ENCODE results near the gene TMEM184A. TPM values are rescaled to one million over a fixed set of nuclear protein-coding genes. Genes with fewer than 3 reads are reported as not detected.
"Not testable (repeated sequence)": the region's sequence is repeated elsewhere in the genome, so short reads cannot be mapped to it uniquely, and the experiment has no call there.

TMEM184A gene
- total and polyA plus RNA-seq, 4 donors, result 0.06 to 6.1 (median 0.84) TPM; not detected in 1

GRCh38 chr7:1585142-1585981 lies 29.4 kb upstream of the TMEM184A start:
- ATAC-seq (ENCODE audit: low FRiP score) (no peak), DNase-seq (no peak)
- Histone ChIP-seq H3K36me3 (ENCODE audit: control insufficient read depth in 1 of 2, insufficient read depth in 2 of 2, low read length in 1 of 2) (no peaks in the 10 kb centered on the region), H3K9me3 (ENCODE audit: control insufficient read depth, low read length) (peaks cover 9% of the 10 kb centered on the region), H3K4me3 (ENCODE audit: low read length in 2 of 2) (no peak overlapping the region), H3K4me1 (ENCODE audit: control insufficient read depth in 1 of 2, insufficient read depth in 2 of 2, low read length in 2 of 2) (no peaks in the 10 kb centered on the region), H3K27me3 (ENCODE audit: control insufficient read depth in 1 of 2, insufficient read depth in 2 of 2, low read length in 1 of 2) (no peaks in the 10 kb centered on the region), H3K27ac (ENCODE audit: low read depth in 1 of 2, low read length in 2 of 2) (no peak overlapping the region)
- 87% methylated on average over 37 of the region's 37 CpGs for whole genome bisulfite sequencing, 2 donors
- intact Hi-C loops (cut with DNase I), result no loop called here

GRCh38 chr7:1584700-1585099 lies 28.7 kb upstream of the TMEM184A start:
- no peak overlapping the region for H3K4me3 ChIP-seq (ENCODE audit: low read length in 2 of 2)
- H3K4me1 ChIP-seq (ENCODE audit: control insufficient read depth in 1 of 2, insufficient read depth in 2 of 2, low read length in 2 of 2), result no peaks in the 10 kb centered on the region
- H3K27me3 ChIP-seq (ENCODE audit: control insufficient read depth in 1 of 2, insufficient read depth in 2 of 2, low read length in 1 of 2), result no peaks in the 10 kb centered on the region
- intact Hi-C loops (cut with DNase I), result loop anchor here (5.0 kb wide), 2 partner anchors 623 to 628 kb away; no protein-coding TSS in a partner anchor
- 87 to 88% methylated on average over 18 of the region's 18 CpGs for WGBS, 2 donors
- ATAC-seq (ENCODE audit: low FRiP score) (no peak), DNase-seq (no peak)
- no peak overlapping the region for H3K27ac ChIP-seq (ENCODE audit: low read depth in 1 of 2, low read length in 2 of 2)
- H3K9me3 ChIP-seq (ENCODE audit: control insufficient read depth, low read length), result peaks cover 9% of the 10 kb centered on the region
- H3K36me3 ChIP-seq (ENCODE audit: control insufficient read depth in 1 of 2, insufficient read depth in 2 of 2, low read length in 1 of 2), result no peaks in the 10 kb centered on the region

DNA sequence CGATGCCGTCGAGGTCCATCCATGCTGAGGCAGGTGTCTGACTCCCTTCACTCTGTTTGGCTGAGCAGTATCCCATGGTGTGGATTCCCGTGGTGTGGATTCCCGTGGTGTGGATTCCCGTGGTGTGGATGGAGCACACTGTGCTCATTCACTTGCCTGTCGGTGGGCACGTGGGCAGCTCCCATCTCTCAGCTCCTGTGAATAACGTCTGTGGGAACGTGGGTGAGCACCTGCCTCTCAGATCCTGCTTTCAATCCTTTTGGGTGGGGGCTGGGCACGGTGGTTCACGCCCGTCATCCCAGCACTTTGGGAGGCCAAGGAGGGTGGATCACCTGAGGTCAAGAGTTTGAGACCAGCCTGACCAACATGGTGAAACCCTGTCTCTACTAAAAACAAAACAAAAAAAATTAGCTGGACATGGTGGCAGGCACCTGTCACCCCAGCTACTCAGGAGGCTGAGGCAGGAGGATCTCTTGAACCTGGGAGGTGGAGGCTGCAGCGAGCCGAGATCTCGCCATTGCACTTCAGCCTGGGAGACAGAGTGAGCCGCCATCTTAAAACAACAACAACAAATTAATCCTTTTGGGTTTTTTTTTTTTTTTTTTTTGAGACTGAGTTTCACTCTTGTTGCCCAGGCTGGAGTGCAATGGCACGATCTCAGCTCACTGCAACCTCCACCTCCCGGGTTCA lies 27.4 kb upstream of the TMEM184A start:
- H3K9me3 ChIP-seq (ENCODE audit: control insufficient read depth, low read length); H3K4me1 ChIP-seq (ENCODE audit: control insufficient read depth in 1 of 2, insufficient read depth in 2 of 2, low read length in 2 of 2); ATAC-seq (ENCODE audit: low FRiP score); H3K4me3 ChIP-seq (ENCODE audit: low read length in 2 of 2); H3K36me3 ChIP-seq (ENCODE audit: control insufficient read depth in 1 of 2, insufficient read depth in 2 of 2, low read length in 1 of 2); DNase-seq; H3K27me3 ChIP-seq (ENCODE audit: control insufficient read depth in 1 of 2, insufficient read depth in 2 of 2, low read length in 1 of 2); H3K27ac ChIP-seq (ENCODE audit: low read depth in 1 of 2, low read length in 2 of 2): not testable (repeated sequence)
- intact Hi-C loops (cut with DNase I), result loop anchor here (5.0 kb wide), 2 partner anchors 624 to 629 kb away; no protein-coding TSS in a partner anchor
- 81 to 82% methylated on average over 19 of the region's 19 CpGs for WGBS, 2 donors

DNA sequence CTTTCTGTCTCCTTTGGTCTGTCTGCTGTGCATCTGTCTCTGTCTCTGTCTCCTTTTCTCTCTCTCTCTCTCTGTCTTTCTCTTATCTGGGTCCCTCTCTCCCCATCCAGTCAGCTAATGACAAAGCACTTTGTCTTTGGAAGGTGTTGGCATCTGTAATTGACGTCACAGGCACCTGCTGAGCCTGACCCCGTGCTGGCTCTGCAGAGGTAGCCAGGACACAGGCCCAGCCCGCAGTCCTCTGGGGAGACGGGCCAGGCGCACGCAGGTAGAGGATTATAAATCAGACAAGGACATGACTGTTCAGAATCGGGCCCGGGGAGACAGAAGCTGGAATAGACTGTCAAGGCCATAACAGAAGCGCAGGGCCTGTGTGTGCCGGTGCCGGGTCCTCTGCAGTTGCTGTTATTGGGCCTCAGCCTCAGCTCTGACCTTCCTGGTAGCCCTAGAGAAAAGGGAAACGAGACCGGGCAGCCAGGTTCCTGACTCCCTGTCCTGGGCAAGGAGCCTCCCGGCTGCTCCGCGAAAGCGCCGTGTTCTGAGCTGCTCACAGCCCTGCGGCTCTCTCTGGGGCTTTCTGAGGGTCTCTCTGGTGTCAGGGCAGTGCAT lies 24.5 kb upstream of the TMEM184A start:
- DNase-seq (no peak), ATAC-seq (ENCODE audit: low FRiP score) (no peak)
- Histone ChIP-seq H3K36me3 (ENCODE audit: control insufficient read depth in 1 of 2, insufficient read depth in 2 of 2, low read length in 1 of 2) (no peaks in the 10 kb centered on the region), H3K27ac (ENCODE audit: low read depth in 1 of 2, low read length in 2 of 2) (no peak overlapping the region), H3K9me3 (ENCODE audit: control insufficient read depth, low read length) (no peaks in the 10 kb centered on the region), H3K4me3 (ENCODE audit: low read length in 2 of 2) (no peak overlapping the region), H3K27me3 (ENCODE audit: control insufficient read depth in 1 of 2, insufficient read depth in 2 of 2, low read length in 1 of 2) (no peaks in the 10 kb centered on the region), H3K4me1 (ENCODE audit: control insufficient read depth in 1 of 2, insufficient read depth in 2 of 2, low read length in 2 of 2) (no peaks in the 10 kb centered on the region)
- WGBS, 2 donors, result 85 to 87% methylated on average over 19 of the region's 19 CpGs
- intact Hi-C loops (cut with DNase I), result loop anchor here (5.0 kb wide), 2 partner anchors 627 to 632 kb away; no protein-coding TSS in a partner anchor

DNA sequence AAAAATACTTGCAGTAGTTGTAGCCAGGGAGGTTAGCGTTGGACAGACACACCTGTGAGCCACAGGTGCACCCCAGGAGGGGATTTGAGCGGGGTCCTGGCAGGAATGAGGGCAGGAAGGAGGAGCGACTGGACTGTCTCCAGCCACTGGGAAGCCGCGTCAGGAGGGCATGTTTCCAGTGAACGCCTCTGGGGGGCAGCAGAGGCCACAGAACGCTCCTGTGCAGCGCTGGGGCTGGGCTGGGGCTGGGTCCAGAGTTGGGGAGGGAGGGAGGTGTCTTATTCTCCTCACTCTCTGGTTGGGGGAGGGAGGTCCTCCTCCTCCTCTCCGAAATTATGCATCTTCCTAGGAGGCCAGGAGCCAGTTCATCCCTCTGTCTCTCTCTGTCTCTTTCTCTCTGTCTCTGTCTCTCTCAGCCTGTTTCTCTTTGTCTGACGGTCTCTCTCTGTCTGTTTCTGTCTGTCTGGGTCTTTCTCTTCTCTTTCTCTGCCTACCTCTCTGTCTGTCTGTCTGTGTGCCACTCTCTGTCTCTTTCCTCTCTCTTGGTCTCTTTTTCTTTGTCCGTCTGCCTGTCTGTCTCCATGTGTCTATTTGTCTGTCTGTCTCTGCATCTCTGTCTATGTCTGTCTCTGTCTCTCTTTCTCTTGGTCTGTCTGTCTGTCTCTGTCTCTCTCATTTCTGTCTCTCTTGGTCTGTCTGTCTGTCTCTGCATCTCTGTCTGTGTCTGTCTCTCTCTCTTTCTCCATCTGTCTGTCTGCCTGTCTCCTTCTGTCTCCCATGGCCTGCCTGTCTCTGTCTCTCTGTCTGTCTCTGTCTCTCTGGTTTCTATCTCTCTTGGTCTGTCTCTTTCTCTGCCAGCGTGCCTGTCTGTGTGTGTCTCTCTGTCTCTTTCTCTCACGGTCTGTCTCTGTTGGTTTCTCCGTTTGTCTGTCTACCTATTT lies 23.7 kb upstream of the TMEM184A start:
- intact Hi-C loops (cut with DNase I), result loop anchor here (5.0 to 10.0 kb wide), 4 partner anchors 628 to 775 kb away; partner anchors contain the start of genes EIF3B (in 1 of the 2), MRM2 (in 1 of the 2) and NUDT1 (in 1 of the 2)
- Histone ChIP-seq H3K27me3 (ENCODE audit: control insufficient read depth in 1 of 2, insufficient read depth in 2 of 2, low read length in 1 of 2) (no peaks in the 10 kb centered on the region), H3K27ac (ENCODE audit: low read depth in 1 of 2, low read length in 2 of 2) (no peak overlapping the region), H3K9me3 (ENCODE audit: control insufficient read depth, low read length) (no peaks in the 10 kb centered on the region), H3K4me3 (ENCODE audit: low read length in 2 of 2) (no peak overlapping the region), H3K4me1 (ENCODE audit: control insufficient read depth in 1 of 2, insufficient read depth in 2 of 2, low read length in 2 of 2) (no peaks in the 10 kb centered on the region), H3K36me3 (ENCODE audit: control insufficient read depth in 1 of 2, insufficient read depth in 2 of 2, low read length in 1 of 2) (no peaks in the 10 kb centered on the region)
- 27 to 29% methylated on average over 11 to 14 of the region's 14 CpGs for WGBS, 2 donors
- peak; percentile 89 for ATAC-seq (ENCODE audit: low FRiP score)
- DNase-seq, result peak; percentile 77 to 92

GRCh38 chr7:1578513-1578912 lies 22.5 kb upstream of the TMEM184A start:
- intact Hi-C loops (cut with DNase I), result loop anchor here in 1 of 2 donors (10.0 kb wide), 2 partner anchors 666 to 776 kb away; partner anchors contain the start of genes EIF3B, MRM2 and NUDT1

GRCh38 chr7:1576521-1577253 lies 20.7 kb upstream of the TMEM184A start:
- H3K4me1 ChIP-seq (ENCODE audit: control insufficient read depth in 1 of 2, insufficient read depth in 2 of 2, low read length in 2 of 2), result no peaks in the 10 kb centered on the region
- no peak for ATAC-seq (ENCODE audit: low FRiP score)
- 58 to 66% methylated on average over 15 of the region's 15 CpGs for WGBS, 2 donors
- intact Hi-C loops (cut with DNase I), result loop anchor here in 1 of 2 donors (10.0 kb wide), 2 partner anchors 668 to 778 kb away; partner anchors contain the start of genes EIF3B, MRM2 and NUDT1
- H3K27ac ChIP-seq (ENCODE audit: low read depth in 1 of 2, low read length in 2 of 2), result no peak overlapping the region
- no peaks in the 10 kb centered on the region for H3K27me3 ChIP-seq (ENCODE audit: control insufficient read depth in 1 of 2, insufficient read depth in 2 of 2, low read length in 1 of 2)
- DNase-seq, result no peak
- H3K4me3 ChIP-seq (ENCODE audit: low read length in 2 of 2), result no peak overlapping the region
- H3K36me3 ChIP-seq (ENCODE audit: control insufficient read depth in 1 of 2, insufficient read depth in 2 of 2, low read length in 1 of 2), result no peaks in the 10 kb centered on the region
- H3K9me3 ChIP-seq (ENCODE audit: control insufficient read depth, low read length), result no peaks in the 10 kb centered on the region

More at GRCh38 chr7:1578513-1578912, 22.5 kb upstream of the TMEM184A start:
- H3K27ac ChIP-seq (ENCODE audit: low read depth in 1 of 2, low read length in 2 of 2), result no peak overlapping the region
- ATAC-seq (ENCODE audit: low FRiP score) (no peak), DNase-seq (no peak)
- no peaks in the 10 kb centered on the region for H3K36me3 ChIP-seq (ENCODE audit: control insufficient read depth in 1 of 2, insufficient read depth in 2 of 2, low read length in 1 of 2)
- no peak overlapping the region for H3K4me3 ChIP-seq (ENCODE audit: low read length in 2 of 2)
- WGBS, 2 donors, result 86 to 92% methylated on average over 6 of the region's 6 CpGs
- no peaks in the 10 kb centered on the region for H3K4me1 ChIP-seq (ENCODE audit: control insufficient read depth in 1 of 2, insufficient read depth in 2 of 2, low read length in 2 of 2)
- H3K9me3 ChIP-seq (ENCODE audit: control insufficient read depth, low read length), result no peaks in the 10 kb centered on the region
- H3K27me3 ChIP-seq (ENCODE audit: control insufficient read depth in 1 of 2, insufficient read depth in 2 of 2, low read length in 1 of 2), result no peaks in the 10 kb centered on the region

Measured in aorta (tissue), 5 donors.